Loucy (cell line): Measurements from ENCODE around the gene BIN1.

ENCODE experiments used
- EZH2phosphoT487 ChIP-seq: fragments of 200-600 bp; IDR thresholded peaks from 2 replicates; pipeline ENCODE4 v1.6.1; 2018; ENCODE audit warnings: antibody characterized with exemption, mild to moderate bottlenecking, moderate library complexity, borderline replicate concordance
- TF ChIP-seq, protein P1 (sequence below): fragments of 200-600 bp; sonication (generic); conservative IDR thresholded peaks from 2 replicates; pipeline ENCODE4 v1.5.1; 2014; ENCODE audit warnings: mild to moderate bottlenecking, antibody characterized with exemption, low read length

GRCh38 chr2:127096718-127097470, 10.1 kb downstream of the BIN1 start:
- TF ChIP-seq, protein P1, sequence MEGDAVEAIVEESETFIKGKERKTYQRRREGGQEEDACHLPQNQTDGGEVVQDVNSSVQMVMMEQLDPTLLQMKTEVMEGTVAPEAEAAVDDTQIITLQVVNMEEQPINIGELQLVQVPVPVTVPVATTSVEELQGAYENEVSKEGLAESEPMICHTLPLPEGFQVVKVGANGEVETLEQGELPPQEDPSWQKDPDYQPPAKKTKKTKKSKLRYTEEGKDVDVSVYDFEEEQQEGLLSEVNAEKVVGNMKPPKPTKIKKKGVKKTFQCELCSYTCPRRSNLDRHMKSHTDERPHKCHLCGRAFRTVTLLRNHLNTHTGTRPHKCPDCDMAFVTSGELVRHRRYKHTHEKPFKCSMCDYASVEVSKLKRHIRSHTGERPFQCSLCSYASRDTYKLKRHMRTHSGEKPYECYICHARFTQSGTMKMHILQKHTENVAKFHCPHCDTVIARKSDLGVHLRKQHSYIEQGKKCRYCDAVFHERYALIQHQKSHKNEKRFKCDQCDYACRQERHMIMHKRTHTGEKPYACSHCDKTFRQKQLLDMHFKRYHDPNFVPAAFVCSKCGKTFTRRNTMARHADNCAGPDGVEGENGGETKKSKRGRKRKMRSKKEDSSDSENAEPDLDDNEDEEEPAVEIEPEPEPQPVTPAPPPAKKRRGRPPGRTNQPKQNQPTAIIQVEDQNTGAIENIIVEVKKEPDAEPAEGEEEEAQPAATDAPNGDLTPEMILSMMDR, result no peak
- no peak for TF ChIP-seq EZH2phosphoT487
